GM19467 (cell line): ENCODE data around the gene CMIP.

Source experiments
- ATAC-seq: cut with Tn5 transposase; IDR thresholded peaks from one replicate; pipeline ENCODE4 v1.9.1; 2021; ENCODE audit warnings: mild to moderate bottlenecking, moderate library complexity; ENCODE audit not compliant: unreplicated experiment

CMIP gene

GRCh38 chr16:81598083-81598482, 153.5 kb downstream of the CMIP start:
- ATAC-seq = no peak

DNA sequence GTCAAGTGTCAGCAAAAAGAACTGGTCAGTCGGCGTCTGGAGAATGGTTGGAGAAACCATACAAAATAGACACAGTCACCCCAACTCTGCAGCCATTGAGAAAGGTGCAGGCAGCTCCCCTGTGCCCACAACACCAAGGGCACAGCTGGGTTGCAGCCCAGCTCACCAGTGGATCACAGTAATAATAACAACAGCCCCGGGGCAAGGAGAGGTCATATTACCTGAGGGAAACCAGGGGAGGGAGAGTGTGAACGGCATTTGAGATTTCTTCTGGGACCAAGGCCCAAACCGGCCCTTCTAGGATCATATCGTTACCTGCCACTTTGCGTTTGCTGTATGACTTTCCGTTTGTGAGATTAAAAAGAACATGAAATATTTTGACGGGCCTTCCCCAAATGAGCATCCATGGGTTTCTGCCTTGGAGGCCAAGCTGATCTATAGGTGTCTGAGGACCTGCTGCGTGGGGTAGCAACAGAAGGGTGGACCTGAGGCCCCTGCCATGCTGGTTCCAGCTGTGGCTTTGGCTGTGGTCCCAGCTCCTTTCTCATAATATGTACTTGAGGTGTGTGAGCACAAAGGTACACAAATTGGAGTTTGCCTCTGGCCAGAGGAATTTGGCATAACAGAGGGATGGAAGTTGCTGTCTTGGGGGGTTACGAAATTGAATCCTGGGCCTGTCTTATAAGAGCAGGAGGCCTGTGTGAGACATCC, 154.6 kb downstream of the CMIP start:
- no peak for ATAC-seq

GRCh38 chr16:81600275-81600674, 155.7 kb downstream of the CMIP start:
- no peak for ATAC-seq

DNA sequence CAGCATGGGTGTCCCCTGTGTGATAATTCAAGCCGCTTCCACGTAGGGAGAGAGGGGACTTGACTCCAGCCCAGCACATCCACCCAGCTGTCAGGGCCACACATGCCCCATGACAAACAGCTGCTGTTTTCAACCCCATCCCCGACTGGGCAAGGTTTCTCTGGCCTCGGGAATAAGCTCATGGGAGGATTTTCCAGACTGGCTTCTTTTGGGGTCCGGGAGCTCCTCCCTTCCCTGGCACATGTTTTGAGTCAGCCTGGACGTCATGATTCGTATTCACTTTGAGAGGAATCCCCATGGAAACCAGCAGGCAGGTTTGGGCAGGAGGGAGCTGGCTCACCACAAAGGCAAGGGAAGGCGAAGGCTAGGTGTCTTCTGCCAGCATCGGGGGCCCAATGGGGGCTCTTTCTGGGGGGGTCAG, 156.4 kb downstream of the CMIP start:
- no peak for ATAC-seq

- no peak for ATAC-seq
These were observed 157.1 kb downstream of the CMIP start for GRCh38 chr16:81601601-81602255.

- ATAC-seq = no peak
These were observed 157.7 kb downstream of the CMIP start for GRCh38 chr16:81602256-81602776.

GRCh38 chr16:81602792-81603191, 158.2 kb downstream of the CMIP start:
- no peak for ATAC-seq

DNA sequence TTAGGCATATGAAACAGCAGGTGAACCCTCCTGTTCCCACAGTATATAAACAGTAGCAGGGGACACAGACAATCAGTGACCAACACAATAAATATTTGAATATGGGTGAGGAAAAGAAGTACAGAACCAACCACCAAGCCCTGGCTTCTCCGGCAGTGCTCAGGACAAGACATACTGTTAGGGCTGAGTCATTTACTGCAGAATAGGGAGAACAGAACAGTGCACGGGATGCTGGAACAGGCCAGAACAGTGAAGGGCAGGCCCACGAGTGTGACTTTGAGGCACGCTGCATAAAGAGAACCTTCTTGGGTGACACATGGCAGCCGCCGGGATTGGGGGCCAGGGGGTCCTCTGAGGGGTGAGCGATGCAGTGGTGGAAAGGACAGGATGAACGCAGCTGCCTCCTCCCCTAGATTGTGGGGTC, 160.4 kb downstream of the CMIP start:
- no peak for ATAC-seq

DNA sequence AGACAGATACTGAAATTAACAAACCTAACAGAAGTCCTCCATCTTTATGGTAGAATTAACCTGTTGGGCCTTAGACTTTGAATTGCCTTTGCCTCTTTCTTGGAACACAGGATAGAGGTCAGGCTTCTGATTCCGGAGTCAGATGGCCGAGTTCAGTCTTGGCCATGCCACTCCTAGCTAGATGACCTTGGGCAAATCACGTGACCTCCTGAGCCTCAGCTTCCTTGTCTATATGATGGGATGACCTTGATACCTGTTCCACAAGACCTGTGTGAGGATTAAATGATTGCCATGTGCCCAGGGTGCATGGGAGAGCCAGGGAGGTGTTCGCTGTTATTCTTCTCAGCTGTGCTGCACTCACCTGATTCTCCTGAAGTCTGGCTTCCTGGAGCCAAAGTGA, 161.4 kb downstream of the CMIP start:
- ATAC-seq = no peak

- ATAC-seq = no peak
These were observed 162.4 kb downstream of the CMIP start for GRCh38 chr16:81607006-81607405.

GRCh38 chr16:81607805-81608522, 163.4 kb downstream of the CMIP start:
- ATAC-seq = no peak

GRCh38 chr16:81608523-81609209, 164.1 kb downstream of the CMIP start:
- no peak for ATAC-seq

- no peak for ATAC-seq
These were observed 164.8 kb downstream of the CMIP start for GRCh38 chr16:81609323-81609892.

DNA sequence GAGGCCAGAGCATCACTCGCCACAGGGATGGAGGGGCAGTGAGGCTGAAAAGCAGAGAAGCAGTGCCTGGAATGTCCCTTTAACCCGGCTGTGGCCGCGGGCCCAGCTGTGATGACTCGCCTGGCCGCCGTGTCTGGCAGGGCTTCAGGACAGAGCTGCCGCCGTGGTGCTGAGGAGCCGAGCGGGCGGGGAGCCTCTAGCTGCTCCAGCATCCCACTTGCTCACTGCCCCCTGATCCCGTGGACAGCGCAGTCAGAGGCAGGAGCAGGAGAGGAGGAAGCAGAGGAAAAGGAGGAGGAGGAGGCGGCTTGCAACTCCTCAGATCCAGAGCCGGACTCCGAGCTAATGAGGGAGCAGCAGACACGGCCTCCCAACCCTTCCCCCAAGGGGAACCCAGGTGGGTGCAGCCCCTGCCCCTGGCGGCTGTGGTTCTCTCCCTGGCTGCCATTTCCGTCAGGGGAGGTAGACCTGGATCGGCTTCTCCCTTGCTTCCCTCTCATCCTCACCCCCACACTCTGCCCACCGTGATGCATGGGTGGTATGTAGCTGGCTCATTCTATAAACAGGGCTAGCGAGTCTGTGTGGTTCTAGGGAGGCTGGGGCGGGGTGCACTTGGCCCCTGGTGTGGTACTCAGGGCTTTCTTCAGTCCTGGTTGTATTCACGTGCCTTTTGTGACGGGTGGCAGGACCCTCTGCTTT, 165.7 kb downstream of the CMIP start:
- no peak for ATAC-seq

DNA sequence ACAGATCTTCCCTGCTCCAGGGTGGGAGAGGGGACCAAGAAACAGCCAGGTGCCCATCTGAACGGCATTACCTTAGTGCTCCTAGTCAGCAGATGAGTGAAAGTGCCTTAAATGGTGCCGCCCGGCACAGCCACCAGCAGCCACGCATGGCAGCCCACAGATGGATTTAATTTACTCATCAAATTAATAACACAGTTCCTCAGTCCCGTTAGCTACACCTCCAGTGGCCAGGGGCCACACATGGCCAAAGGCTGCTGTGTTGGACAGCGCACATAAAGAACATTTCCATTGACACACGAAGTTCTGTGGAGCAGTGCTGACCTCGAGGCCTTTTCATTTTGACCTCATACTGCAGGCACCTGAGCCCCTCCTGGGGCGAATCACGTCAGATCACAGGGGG, 166.3 kb downstream of the CMIP start:
- ATAC-seq = no peak

GRCh38 chr16:81611721-81612120, 167.1 kb downstream of the CMIP start:
- ATAC-seq = no peak

GRCh38 chr16:81612351-81613163, 167.9 kb downstream of the CMIP start:
- ATAC-seq = no peak

- ATAC-seq = no peak
These were observed 169.6 kb downstream of the CMIP start for GRCh38 chr16:81614171-81614570.

DNA sequence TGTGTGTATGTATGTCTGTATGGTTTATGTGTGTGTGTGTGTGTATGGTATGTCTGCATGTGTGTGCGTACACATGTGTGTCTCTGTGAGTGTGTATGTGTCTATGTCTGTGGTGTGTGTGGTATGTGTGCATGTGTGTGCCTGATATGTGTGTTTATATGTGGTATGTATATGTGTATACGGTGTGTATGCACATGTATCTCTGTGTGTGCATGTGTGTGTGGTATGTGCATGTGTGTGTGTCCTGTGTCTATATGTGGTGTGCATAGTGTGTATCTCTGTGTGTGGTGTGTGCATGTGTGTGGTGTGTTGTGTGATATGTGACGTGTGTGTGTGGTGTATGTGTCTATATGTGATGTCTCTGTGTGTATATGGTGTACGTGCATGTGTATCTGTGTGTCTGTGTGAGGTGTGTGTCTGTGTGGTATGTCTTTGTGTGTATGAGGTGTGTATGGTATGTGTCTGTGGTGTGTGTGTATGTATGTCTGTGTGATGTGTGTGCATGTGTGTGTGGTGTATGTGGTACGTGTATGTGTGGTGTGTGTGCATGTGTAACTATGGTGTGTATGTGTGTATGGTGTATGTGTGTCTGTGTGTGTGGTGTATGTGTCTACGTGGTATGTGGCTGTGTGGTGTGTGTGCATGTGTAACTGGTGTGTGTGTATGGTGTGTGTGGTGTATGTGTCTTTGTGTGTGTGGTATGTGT, 170.2 kb downstream of the CMIP start:
- ATAC-seq = no peak
